WTC11 (cell line): ENCODE measurements around the gene WWP2. TPM values are rescaled to one million over a fixed set of nuclear protein-coding genes. Genes with fewer than 3 reads are reported as not detected.

Experiments
- ATAC-seq: fragments of 200-7000 bp; cut with Tn5 transposase; 2 replicates; pipeline ENCODE4 v1.10.0; 2021; ENCODE audit warnings: mild to moderate bottlenecking, moderate library complexity
- CTCF ChIA-PET: fragments of 300-600 bp; sonication (Branson Sonifier 250); formaldehyde crosslinking; loops from one replicate; lab custom pipeline; 2021; ENCODE audit warnings: antibody characterized with exemption; lab: Charles Lee
- POLR2A ChIA-PET: fragments of 350-600 bp; sonication (Branson Sonifier 250); formaldehyde crosslinking; loops from one replicate; lab custom pipeline; 2021; ENCODE audit warnings: antibody characterized with exemption; lab: Charles Lee
- DNase-seq: peaks from one replicate; pipeline ENCODE4 v3.0.0; 2021; ENCODE audit warnings: low spot score
- H3K27ac Mint-ChIP-seq: 2 replicates; pipeline ENCODE4 v1.8.0; 2021; ENCODE audit warnings: mixed read lengths
- H3K27me3 Mint-ChIP-seq: 2 replicates; pipeline ENCODE4 v1.8.0; 2021; ENCODE audit warnings: low read depth, mild to moderate bottlenecking, moderate library complexity, mixed read lengths
- H3K36me3 Mint-ChIP-seq: 2 replicates; pipeline ENCODE4 v1.8.0; 2021; ENCODE audit warnings: mixed read lengths
- H3K4me1 Mint-ChIP-seq: 2 replicates; pipeline ENCODE4 v1.8.0; 2022; ENCODE audit warnings: mixed read lengths
- H3K4me3 Mint-ChIP-seq: 2 replicates; pipeline ENCODE4 v1.8.0; 2021; ENCODE audit warnings: mild to moderate bottlenecking, moderate library complexity, mixed read lengths
- H3K9me3 Mint-ChIP-seq: 2 replicates; pipeline ENCODE4 v1.8.0; 2021; ENCODE audit warnings: mixed read lengths
- CBFB ChIP-seq: sonication (generic); formaldehyde crosslinking; IDR thresholded peaks from 2 replicates; pipeline ENCODE4 v1.8.1; 2022; ENCODE audit warnings: mild to moderate bottlenecking, low read depth, missing genetic modification reagents
- CREB1 ChIP-seq: sonication (generic); formaldehyde crosslinking; IDR thresholded peaks from 2 replicates; pipeline ENCODE4 v1.8.0; 2023; ENCODE audit warnings: mild to moderate bottlenecking, missing genetic modification reagents
- E2F1 ChIP-seq: sonication (generic); formaldehyde crosslinking; IDR thresholded peaks from 2 replicates; pipeline ENCODE4 v1.8.0; 2022; ENCODE audit warnings: mild to moderate bottlenecking, missing genetic modification reagents
- ELF4 ChIP-seq: sonication (generic); formaldehyde crosslinking; IDR thresholded peaks from 2 replicates; pipeline ENCODE4 v1.8.1; 2022; ENCODE audit warnings: low read depth, mild to moderate bottlenecking, moderate library complexity, missing genetic modification reagents
- FOXJ3 ChIP-seq: sonication (generic); formaldehyde crosslinking; IDR thresholded peaks from 2 replicates; pipeline ENCODE4 v1.9.0; 2021; ENCODE audit warnings: missing genetic modification reagents, mild to moderate bottlenecking, borderline replicate concordance
- FOXP4 ChIP-seq: sonication (generic); formaldehyde crosslinking; IDR thresholded peaks from 2 replicates; pipeline ENCODE4 v1.8.0; 2022; ENCODE audit warnings: mild to moderate bottlenecking, missing genetic modification reagents
- GABPB1 ChIP-seq: sonication (generic); formaldehyde crosslinking; IDR thresholded peaks from 2 replicates; pipeline ENCODE4 v1.8.1; 2023; ENCODE audit warnings: mild to moderate bottlenecking, missing genetic modification reagents
- NR2C2 ChIP-seq: sonication (generic); formaldehyde crosslinking; IDR thresholded peaks from 2 replicates; pipeline ENCODE4 v1.8.0; 2022; ENCODE audit warnings: mild to moderate bottlenecking, missing genetic modification reagents
- PRRX2 ChIP-seq: fragments of 250-450 bp; sonication (Bioruptor Pico); IDR thresholded peaks from 2 replicates; pipeline ENCODE4 v1.8.0; 2021; ENCODE audit warnings: mild to moderate bottlenecking
- SP1 ChIP-seq: sonication (generic); formaldehyde crosslinking; conservative IDR thresholded peaks from 2 replicates; pipeline ENCODE4 v1.8.1; 2022; ENCODE audit warnings: missing genetic modification reagents
- TP53 ChIP-seq: sonication (generic); formaldehyde crosslinking; IDR thresholded peaks from 2 replicates; pipeline ENCODE4 v1.8.1; 2023; ENCODE audit warnings: mild to moderate bottlenecking, missing genetic modification reagents
- ZNF232 ChIP-seq: sonication (generic); formaldehyde crosslinking; IDR thresholded peaks from 2 replicates; pipeline ENCODE4 v1.8.0; 2022; ENCODE audit warnings: mild to moderate bottlenecking, missing genetic modification reagents
- ZNF263 ChIP-seq: sonication (generic); formaldehyde crosslinking; IDR thresholded peaks from 2 replicates; pipeline ENCODE4 v1.8.1; 2022; ENCODE audit warnings: low read depth, mild to moderate bottlenecking, moderate library complexity, missing genetic modification reagents
- ZNF396 ChIP-seq: fragments of 250-450 bp; sonication (Bioruptor Pico); IDR thresholded peaks from 2 replicates; pipeline ENCODE4 v1.8.0; 2021; ENCODE audit warnings: mild to moderate bottlenecking, moderate library complexity, borderline replicate concordance
- ZNF416 ChIP-seq: fragments of 250-450 bp; sonication (Bioruptor Pico); IDR thresholded peaks from 2 replicates; pipeline ENCODE4 v1.9.0; 2021; ENCODE audit warnings: mild to moderate bottlenecking, inconsistent platforms
- ZNF532 ChIP-seq: fragments of 250-450 bp; sonication (Bioruptor Pico); IDR thresholded peaks from 2 replicates; pipeline ENCODE4 v1.9.0; 2021; ENCODE audit warnings: mild to moderate bottlenecking, borderline replicate concordance
- total RNA-seq: library from RNA; stranded (reverse); gene quantifications from 3 replicates; pipeline ENCODE4 v1.2.3, GENCODE V29; 2021
- TF ChIP-seq, protein P1 (sequence below): sonication (generic); formaldehyde crosslinking; IDR thresholded peaks from 2 replicates; pipeline ENCODE4 v1.8.0; 2022; ENCODE audit warnings: mild to moderate bottlenecking, missing genetic modification reagents
- TF ChIP-seq, protein P2 (sequence below): sonication (generic); formaldehyde crosslinking; IDR thresholded peaks from 2 replicates; pipeline ENCODE4 v1.8.1; 2022; ENCODE audit warnings: low read depth, mild to moderate bottlenecking, moderate library complexity, missing genetic modification reagents, borderline replicate concordance
- TF ChIP-seq, protein P3 (sequence below): sonication (generic); formaldehyde crosslinking; IDR thresholded peaks from 2 replicates; pipeline ENCODE4 v1.8.0; 2022; ENCODE audit warnings: mild to moderate bottlenecking, missing genetic modification reagents

The WWP2 gene
- total RNA-seq, 1 experiment from 2014 or later, result 39.1 TPM

GRCh38 chr16:69906838-69907401, 144.8 kb downstream of the WWP2 start:
- no peak for DNase-seq
- Mint-ChIP-seq H3K27me3 (no peaks in the 10 kb centered on the region), H3K36me3 (peaks cover 22% of the 10 kb centered on the region), H3K4me1 (peaks cover 11% of the 10 kb centered on the region), H3K4me3 (no peak overlapping the region), H3K9me3 (peaks cover 12% of the 10 kb centered on the region), H3K27ac (no peak overlapping the region)
- ChIA-PET CTCF (interaction anchor here (1.0 to 2.8 kb wide), 2 partner anchors 23 to 49 kb away, joined by 3 to 9 read pairs; no protein-coding TSS in a partner anchor), POLR2A (no interaction called here)
- ATAC-seq, result no peak
- TF ChIP-seq, protein P1, sequence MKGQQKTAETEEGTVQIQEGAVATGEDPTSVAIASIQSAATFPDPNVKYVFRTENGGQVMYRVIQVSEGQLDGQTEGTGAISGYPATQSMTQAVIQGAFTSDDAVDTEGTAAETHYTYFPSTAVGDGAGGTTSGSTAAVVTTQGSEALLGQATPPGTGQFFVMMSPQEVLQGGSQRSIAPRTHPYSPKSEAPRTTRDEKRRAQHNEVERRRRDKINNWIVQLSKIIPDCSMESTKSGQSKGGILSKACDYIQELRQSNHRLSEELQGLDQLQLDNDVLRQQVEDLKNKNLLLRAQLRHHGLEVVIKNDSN (CRISPR knock-in tag), result no peak
- TF ChIP-seq ZNF532 (CRISPR knock-in tag) (no peak), TP53 (CRISPR knock-in tag) (no peak), FOXJ3 (CRISPR knock-in tag) (no peak), ELF4 (CRISPR knock-in tag) (no peak), GABPB1 (no peak), CREB1 (CRISPR knock-in tag) (no peak), PRRX2 (CRISPR knock-in tag) (no peak), FOXP4 (CRISPR knock-in tag) (no peak), ZNF396 (CRISPR knock-in tag) (no peak), ZNF232 (CRISPR knock-in tag) (no peak), E2F1 (CRISPR knock-in tag) (no peak)

- CTCF ChIA-PET, result interaction anchor here (2.8 kb wide), 1 partner anchor 21 kb away, joined by 9 read pairs; no protein-coding TSS in a partner anchor
- TF ChIP-seq NR2C2 (CRISPR knock-in tag) (no peak), CREB1 (CRISPR knock-in tag) (no peak), ZNF263 (no peak), CBFB (CRISPR knock-in tag) (no peak), ZNF416 (CRISPR knock-in tag) (no peak), SP1 (CRISPR knock-in tag) (no peak)
- TF ChIP-seq, protein P2, sequence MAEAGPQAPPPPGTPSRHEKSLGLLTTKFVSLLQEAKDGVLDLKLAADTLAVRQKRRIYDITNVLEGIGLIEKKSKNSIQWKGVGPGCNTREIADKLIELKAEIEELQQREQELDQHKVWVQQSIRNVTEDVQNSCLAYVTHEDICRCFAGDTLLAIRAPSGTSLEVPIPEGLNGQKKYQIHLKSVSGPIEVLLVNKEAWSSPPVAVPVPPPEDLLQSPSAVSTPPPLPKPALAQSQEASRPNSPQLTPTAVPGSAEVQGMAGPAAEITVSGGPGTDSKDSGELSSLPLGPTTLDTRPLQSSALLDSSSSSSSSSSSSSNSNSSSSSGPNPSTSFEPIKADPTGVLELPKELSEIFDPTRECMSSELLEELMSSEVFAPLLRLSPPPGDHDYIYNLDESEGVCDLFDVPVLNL (CRISPR knock-in tag), result no peak
- TF ChIP-seq, protein P3, sequence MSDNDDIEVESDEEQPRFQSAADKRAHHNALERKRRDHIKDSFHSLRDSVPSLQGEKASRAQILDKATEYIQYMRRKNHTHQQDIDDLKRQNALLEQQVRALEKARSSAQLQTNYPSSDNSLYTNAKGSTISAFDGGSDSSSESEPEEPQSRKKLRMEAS (CRISPR knock-in tag), result no peak
- H3K4me3 Mint-ChIP-seq, result no peak overlapping the region
- H3K4me1 Mint-ChIP-seq, result peaks cover 10% of the 10 kb centered on the region
- peaks cover 22% of the 10 kb centered on the region for H3K36me3 Mint-ChIP-seq
- DNase-seq (no peak), ATAC-seq (no peak)
- no peaks in the 10 kb centered on the region for H3K27me3 Mint-ChIP-seq
- H3K9me3 Mint-ChIP-seq, result peaks cover 10% of the 10 kb centered on the region
- POLR2A ChIA-PET, result no interaction called here
- no peak overlapping the region for H3K27ac Mint-ChIP-seq
These were observed 146.9 kb downstream of the WWP2 start for GRCh38 chr16:69909043-69909442.
